ENCODE measurements around the gene SLC4A2. TPM values are rescaled to one million over a fixed set of nuclear protein-coding genes. Genes with fewer than 3 reads are reported as not detected.

Gene SLC4A2
- total and polyA plus RNA-seq, 2 of the 8 experiments (the other 6 are each of a cell fraction or from before 2014, with no cell fraction given) = 72.6 to 147 TPM

DNA sequence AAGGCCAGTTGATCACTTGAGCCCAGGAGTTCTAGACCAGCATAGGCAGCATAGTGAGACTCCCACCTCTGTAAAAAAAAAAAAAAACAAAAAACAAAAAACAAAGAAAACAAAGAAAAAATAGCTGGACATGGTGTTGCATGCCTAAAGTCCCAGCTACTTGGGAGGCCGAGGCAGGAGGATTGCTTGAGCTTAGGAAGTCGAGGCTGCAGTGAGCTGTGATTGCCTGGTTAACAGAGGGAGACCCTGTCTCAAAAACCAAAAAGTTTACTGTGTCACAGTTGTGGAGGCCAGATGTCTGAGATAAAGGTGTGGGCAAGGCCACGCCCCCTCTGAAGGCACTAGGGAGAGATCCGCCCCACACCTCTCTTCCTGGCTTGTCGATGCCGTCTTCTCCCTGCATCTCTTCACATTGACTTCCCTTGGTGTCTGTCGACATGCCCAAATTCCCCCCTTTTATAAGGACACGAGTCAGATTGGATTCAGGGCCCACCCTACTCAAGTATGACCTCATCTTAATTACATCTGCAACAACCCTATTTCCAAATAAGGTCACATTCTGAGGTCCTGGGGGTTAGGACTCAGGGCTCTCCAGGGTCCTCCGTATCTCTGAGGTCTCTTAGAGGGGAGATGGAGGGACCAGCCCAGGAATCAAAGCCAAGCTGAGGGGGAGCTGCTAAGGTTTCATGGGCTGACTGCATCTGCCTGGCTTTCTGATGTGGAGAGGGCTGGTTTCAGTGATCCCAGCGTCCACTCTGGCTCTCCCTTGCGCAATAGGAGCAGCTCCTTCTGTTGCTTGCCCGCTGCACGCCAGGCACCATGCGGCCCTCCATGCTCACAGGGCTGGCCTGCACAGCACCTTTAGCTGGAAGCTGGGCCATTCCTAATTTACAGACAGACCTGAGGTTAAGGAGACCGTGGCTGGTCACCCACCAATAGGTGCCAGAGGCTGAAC lies 50.0 kb downstream of the SLC4A2 start:
- H3K14ac ChIP-seq (ENCODE audit: insufficient read length) = no peak overlapping the region
- no peak overlapping the region for H4K5ac ChIP-seq (ENCODE audit: insufficient read length, low read depth, low read length)
- H3K9me3 ChIP-seq (ENCODE audit: insufficient read depth in 2 of 2, low read depth in 1 of 2, low read length in 1 of 2) = no peaks in the 10 kb centered on the region
- no peak overlapping the region for H2BK120ac ChIP-seq (replicated peaks; ENCODE audit: low read depth, low read length)
- H3K4me2 ChIP-seq (ENCODE audit: insufficient read depth in 1 of 2, low read depth in 2 of 2, low read length in 2 of 2) = no peak overlapping the region
- FAIRE-seq (peak; percentile 42), DNase-seq (ENCODE audit: low read depth in 1 of 2, low spot score in 2 of 2) (no peak)
- no peak overlapping the region for H3K4ac ChIP-seq (replicated peaks; ENCODE audit: insufficient read length, low read depth, low read length)
- no peak overlapping the region for H3K4me3 ChIP-seq (ENCODE audit: extremely low read depth in 1 of 4, insufficient read depth in 2 of 4, low read depth in 3 of 4, low read length in 4 of 4)
- 0 out of 2 replicates have a peak overlapping the region, but pooled peaks have one; percentile 53 for H2AK5ac ChIP-seq (ENCODE audit: low read depth, low read length)
- H3K23ac ChIP-seq (ENCODE audit: insufficient read length) = no peak overlapping the region
- CTCF ChIA-PET (ENCODE audit: partially characterized antibody) = interaction anchor here (0.7 to 22.4 kb wide), 23 partner anchors 8 to 175 kb away, joined by 3 to 448 read pairs (median 19); partner anchors contain the start of genes AGAP3, CDK5, SLC4A2 and TMUB1
- no peak overlapping the region for H4K91ac ChIP-seq (replicated peaks; ENCODE audit: insufficient read length, low read length)
- WGBS, 2 experiments (ENCODE audit: extremely low coverage in 1 of 2, insufficient coverage in 1 of 2, insufficient read length in 1 of 2, insufficient replicate concordance in 2 of 2, low coverage in 1 of 2, low lambda C conversion rate in 2 of 2, missing lambda C conversion rate in 1 of 2) = 77% methylated on average over 15 of the region's 15 CpGs; no CpG with 5 or more reads in 1 of the 2 experiments
- no peak overlapping the region; the same call in 1 of the 2 replicates for H2BK5ac ChIP-seq (ENCODE audit: low read depth, low read length)
- peaks cover 0 to 5% (median 3%) of the 10 kb centered on the region in 4 experiments; a peak in 3 of 7 replicates for H3K27me3 ChIP-seq (replicated peaks in 1 of 4; ENCODE audit: control insufficient read depth in 3 of 4, extremely low read depth in 1 of 4, insufficient read depth in 3 of 4, low read length in 3 of 4)
- no peak overlapping the region for H2AFZ ChIP-seq (ENCODE audit: low read length)
- H3K27ac ChIP-seq (ENCODE audit: low read depth, low read length) = no peak overlapping the region
- no peak overlapping the region for H2BK15ac ChIP-seq (ENCODE audit: low read length)
- H3K4me1 ChIP-seq (replicated peaks in 1 of 4; ENCODE audit: control insufficient read depth in 3 of 4, insufficient read depth in 4 of 4, low read length in 3 of 4) = peaks cover 6 to 20% (median 17%) of the 10 kb centered on the region in 4 experiments
- peaks cover 31 to 44% of the 10 kb centered on the region in 2 experiments for H4K20me1 ChIP-seq (replicated peaks in 1 of 2; ENCODE audit: control insufficient read depth in 1 of 2, insufficient read depth in 2 of 2, low read length in 2 of 2)
- H3K23me2 ChIP-seq (ENCODE audit: low read depth, low read length) = peaks cover 5% of the 10 kb centered on the region
- H3K79me2 ChIP-seq (ENCODE audit: control insufficient read depth in 1 of 2, insufficient read depth in 2 of 2, low read length in 2 of 2) = peaks cover 0 to 15% of the 10 kb centered on the region in 2 experiments; a peak in 2 of 4 replicates
- peak overlapping the region; percentile 80; the same call in 1 of the 2 replicates for H2BK12ac ChIP-seq (ENCODE audit: low read depth, low read length)
- no peak overlapping the region for H2BK20ac ChIP-seq (ENCODE audit: low read length)
- no peak overlapping the region for H3K18ac ChIP-seq (ENCODE audit: extremely low read depth, low read length)
- peaks cover 3% of the 10 kb centered on the region; the same call in 1 of the 2 replicates for H3K79me1 ChIP-seq (ENCODE audit: low read depth, low read length)
- H4K8ac ChIP-seq (ENCODE audit: extremely low read depth, insufficient read depth, low read length) = no peak overlapping the region; the same call in 1 of the 2 replicates
- POLR2A ChIA-PET (ENCODE audit: partially characterized antibody) = interaction anchor here (1.8 to 4.3 kb wide), 4 partner anchors 19 to 49 kb away, joined by 4 to 26 read pairs (median 6); partner anchors contain the start of gene AGAP3
- no peak overlapping the region for H3K56ac ChIP-seq (replicated peaks; ENCODE audit: insufficient read length, low read depth, low read length)
- no peaks in the 10 kb centered on the region for H3K36me3 ChIP-seq (ENCODE audit: control insufficient read depth in 2 of 4, insufficient read depth in 4 of 4, low read length in 3 of 4)
- no peak overlapping the region for H3K9ac ChIP-seq (replicated peaks in 1 of 4; ENCODE audit: extremely low read depth in 1 of 4, low read depth in 3 of 4, low read length in 3 of 4)
- TF ChIP-seq BRCA1 (IDR thresholded peaks at IDR 0.05; ENCODE audit: low read depth, low read length) (no peak), NANOG (IDR thresholded peaks at IDR 0.05; ENCODE audit: insufficient read depth, low read depth, low read length, poor library complexity, severe bottlenecking) (no peak), GTF2F1 (IDR thresholded peaks at IDR 0.05; ENCODE audit: borderline replicate concordance, low read depth, low read length) (no peak), SIRT6 (IDR thresholded peaks at IDR 0.05; ENCODE audit: low read length) (no peak), BCL11A (IDR thresholded peaks at IDR 0.05; ENCODE audit: low read depth in 2 of 2, low read length in 2 of 2) (no peak), MAFK (IDR thresholded peaks at IDR 0.05; ENCODE audit: low read depth, low read length) (no peak), TCF12 (IDR thresholded peaks at IDR 0.05; ENCODE audit: low read depth, low read length) (no peak), CBX8 (IDR thresholded peaks at IDR 0.05; ENCODE audit: borderline replicate concordance, low read depth, low read length) (no peak), RNF2 (IDR thresholded peaks at IDR 0.05; ENCODE audit: borderline replicate concordance, low read depth, low read length, missing control alignments, poor library complexity, severe bottlenecking) (no peak)
- TF ChIP-seq, protein P1, sequence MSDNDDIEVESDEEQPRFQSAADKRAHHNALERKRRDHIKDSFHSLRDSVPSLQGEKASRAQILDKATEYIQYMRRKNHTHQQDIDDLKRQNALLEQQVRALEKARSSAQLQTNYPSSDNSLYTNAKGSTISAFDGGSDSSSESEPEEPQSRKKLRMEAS (IDR thresholded peaks at IDR 0.05) = no peak

Data from H1 (cell line).